Activated T-cell treated with anti-CD3 and anti-CD28 coated beads for 24 hours (primary cell): Measurements from ENCODE around the gene RAD51.

Experiments
- DNase-seq: peaks from one replicate; pipeline ENCODE4 v3.0.0-alpha.2; 2020; ENCODE audit warnings: low read depth

The RAD51 gene

GRCh38 chr15:40722934-40723333, 28.0 kb downstream of the RAD51 start:
- DNase-seq, result no peak

- no peak for DNase-seq
These were observed 28.9 kb downstream of the RAD51 start for GRCh38 chr15:40723919-40724318.

- DNase-seq, result no peak
These were observed 36.1 kb downstream of the RAD51 start for GRCh38 chr15:40731034-40731433.

GRCh38 chr15:40736575-40736974, 41.6 kb downstream of the RAD51 start:
- DNase-seq, result no peak

DNA sequence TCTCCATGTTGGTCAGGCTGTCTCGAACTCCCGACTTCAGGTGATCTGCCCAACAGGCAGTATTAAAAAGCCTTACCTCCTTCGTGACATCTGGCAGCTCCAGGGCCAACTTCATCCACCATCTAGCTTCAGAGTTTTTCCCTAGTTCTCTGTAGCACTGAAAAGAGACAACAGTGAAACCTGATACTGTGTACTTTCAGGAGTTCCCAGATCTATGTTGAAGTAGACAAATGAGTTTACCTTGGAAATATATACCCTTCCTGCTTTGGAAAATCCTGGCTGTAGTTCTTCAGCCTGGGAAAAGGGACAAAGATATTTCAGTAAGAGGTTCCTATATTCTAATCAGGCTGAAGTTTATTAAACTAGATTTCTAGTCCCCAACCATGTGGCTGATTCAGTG, 42.1 kb downstream of the RAD51 start:
- no peak for DNase-seq

DNA sequence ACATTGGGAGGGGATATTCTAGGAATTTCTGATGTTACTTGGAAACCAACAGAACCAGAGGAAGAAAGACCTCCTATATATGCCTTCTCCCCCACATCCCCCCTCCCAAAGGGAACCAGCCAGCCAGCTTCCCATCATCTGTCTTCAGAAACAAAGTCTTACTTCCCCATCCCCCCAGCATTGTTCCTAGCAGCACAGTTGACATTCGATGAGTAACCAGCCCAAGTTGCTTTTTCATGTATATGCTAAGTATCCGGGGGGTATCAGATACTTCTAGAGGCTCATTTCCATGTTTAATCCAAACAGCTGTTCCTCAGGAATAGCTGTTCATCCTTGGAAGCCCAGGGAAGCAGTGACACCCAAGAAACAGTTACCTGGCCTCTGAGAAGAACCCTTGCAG, 44.1 kb downstream of the RAD51 start:
- no peak for DNase-seq

- DNase-seq, result no peak
These were observed 44.9 kb downstream of the RAD51 start for GRCh38 chr15:40739854-40740253.

GRCh38 chr15:40743485-40743901, 48.5 kb downstream of the RAD51 start:
- DNase-seq, result no peak

DNA sequence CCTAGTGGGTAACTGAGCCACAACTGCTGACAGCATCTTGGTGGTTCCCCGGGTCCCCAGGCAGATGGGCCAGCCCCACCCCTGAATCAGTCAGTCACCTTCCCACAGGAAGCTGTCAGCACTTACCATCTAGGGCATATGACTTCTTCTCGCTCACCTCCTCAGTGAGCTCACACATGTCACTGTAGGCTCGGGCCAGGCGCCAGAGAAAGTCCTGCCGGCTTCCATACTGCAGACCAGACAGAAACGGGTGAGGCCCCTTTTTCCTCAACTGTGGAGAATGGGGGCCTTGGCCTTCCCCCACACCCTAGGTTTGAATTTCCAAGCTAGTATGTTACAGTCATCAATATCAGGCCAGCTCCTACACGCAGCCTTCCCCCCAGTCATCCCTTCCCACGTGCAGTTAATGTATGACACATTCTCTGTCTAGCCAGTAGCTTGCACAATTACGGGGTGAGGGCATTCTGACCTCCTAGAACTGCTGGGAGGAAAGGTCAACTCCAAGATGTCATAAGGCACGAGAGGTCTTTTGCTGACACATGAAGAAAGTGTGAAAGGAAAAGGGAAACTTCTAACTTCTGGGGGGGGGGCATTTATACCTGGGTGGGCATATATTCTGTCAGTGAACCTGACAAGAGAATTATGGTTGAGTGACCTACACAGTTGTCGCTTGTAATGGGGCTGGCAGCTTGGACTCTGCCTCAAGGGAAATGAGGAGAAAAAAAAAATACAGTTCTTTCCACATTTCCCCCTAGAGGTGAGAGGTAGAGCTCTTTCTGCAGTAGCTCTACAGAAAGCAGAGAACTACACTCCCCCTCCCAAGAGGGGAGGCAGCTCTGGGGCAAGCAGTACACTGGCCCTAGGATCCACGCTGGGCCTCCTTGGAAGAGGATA, 49.2 kb downstream of the RAD51 start:
- peak; percentile 51 for DNase-seq

- no peak for DNase-seq
These were observed 49.8 kb downstream of the RAD51 start for GRCh38 chr15:40744815-40745152.

GRCh38 chr15:40746916-40747418, 52.0 kb downstream of the RAD51 start:
- DNase-seq, result no peak

DNA sequence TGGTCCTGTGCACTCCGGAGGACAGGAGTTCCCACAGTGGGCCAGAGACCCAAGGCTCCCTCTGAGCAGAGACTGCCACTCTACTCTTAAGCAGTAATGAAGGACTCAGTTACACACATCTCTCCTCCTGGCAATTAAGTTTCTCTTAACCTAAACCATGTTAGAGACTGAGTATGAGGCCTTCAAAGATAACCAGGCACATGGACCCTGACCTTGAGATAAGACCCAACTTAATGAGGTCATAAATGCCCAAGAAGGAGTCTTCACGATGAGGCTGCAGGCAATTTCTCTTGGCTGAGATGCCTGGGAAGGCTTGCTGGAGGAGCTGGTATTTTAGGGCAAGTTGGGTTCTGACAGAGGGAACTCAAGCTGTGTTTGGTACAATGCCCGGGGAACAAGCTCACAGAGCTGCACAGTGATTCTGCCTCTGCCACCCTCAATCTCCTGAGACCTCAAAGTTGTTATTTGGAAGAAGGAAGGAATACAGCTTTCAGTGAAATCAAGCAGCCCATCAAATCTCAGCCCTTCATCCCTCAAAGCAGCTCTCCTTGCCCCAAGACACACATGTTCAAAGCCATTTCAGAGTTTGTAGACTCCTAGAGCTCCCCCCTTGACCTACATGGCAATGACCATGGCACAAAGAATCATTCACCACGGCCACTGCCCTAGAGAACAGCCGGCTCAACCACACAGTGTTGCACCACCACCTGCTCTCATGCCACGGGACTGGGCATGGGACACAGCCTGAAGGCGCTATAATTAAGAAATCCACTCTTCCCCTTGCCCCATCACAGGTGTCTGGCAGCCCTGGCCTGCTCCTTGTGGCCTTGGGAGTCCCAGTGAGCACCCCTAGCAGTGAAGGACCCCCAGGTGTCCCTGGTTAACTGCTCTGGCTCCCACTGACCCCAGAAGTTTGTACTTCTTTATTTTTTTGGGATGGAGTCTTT, 53.0 kb downstream of the RAD51 start:
- DNase-seq, result no peak

- no peak for DNase-seq
These were observed 54.2 kb downstream of the RAD51 start for GRCh38 chr15:40749151-40749630.

- DNase-seq, result no peak
These were observed 55.9 kb downstream of the RAD51 start for GRCh38 chr15:40750885-40751284.

DNA sequence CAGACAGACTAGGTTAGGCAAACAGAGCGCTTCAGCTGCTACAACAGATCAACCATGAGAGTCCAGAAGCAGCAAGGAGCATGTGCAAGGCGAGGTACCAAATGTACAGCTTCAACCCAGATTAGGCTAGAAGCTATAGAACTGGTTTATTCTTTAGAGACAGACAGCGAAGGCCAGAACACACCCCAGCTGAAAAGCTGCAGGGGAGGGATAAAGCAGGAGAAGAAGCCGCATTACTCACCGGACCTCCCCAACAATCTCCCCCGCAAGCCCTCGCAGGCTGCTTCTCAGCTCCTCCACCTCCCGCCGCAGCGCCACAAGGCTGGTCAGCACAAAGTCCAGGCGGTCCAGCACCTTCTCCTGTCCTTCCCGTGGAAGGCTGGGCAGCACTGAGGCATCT, 56.8 kb downstream of the RAD51 start:
- DNase-seq, result no peak

DNA sequence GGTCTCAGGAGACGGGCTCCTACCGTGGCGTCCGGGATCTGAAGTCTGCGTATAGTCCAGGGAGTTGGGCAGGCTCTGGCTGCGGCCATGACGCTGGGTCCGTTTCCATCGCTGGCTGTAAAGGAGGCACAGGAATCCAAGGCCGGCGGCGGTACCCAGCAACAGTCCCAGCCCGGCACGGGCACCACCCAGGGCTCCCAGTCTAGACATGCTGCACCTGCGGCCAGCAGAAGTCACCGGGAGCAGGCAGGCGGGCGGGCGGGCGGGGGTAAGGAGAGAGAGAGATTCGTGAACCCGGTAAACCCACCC, 59.6 kb downstream of the RAD51 start:
- no peak for DNase-seq

- DNase-seq, result peak; percentile 91
These were observed 60.2 kb downstream of the RAD51 start, which contains the start of gene RMDN3 for GRCh38 chr15:40754883-40755811. RMDN3 (minus strand) TSS chr15:40755254; CDS start chr15:40754783, 471 bp downstream.

GRCh38 chr15:40755812-40756208, 60.8 kb downstream of the RAD51 start:
- DNase-seq, result no peak

DNA sequence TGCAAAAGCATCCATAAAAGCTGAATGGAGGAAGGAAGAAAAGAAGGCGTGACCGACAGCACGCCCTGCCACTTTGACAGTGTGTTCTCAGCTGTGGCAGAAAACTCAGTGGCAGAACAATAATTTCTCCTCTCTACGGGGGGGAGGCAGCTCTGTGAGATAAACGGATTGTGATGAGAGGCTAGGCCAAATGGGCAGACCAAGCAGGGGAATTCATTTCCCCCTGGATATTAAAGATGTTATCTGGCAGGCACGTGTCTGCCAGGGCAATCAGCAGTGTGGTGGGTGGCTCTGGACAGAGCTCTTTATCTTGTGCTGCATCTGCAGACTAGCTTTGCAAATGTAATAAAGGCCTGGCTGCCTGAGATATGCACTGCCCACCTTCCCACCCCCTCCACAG, 62.0 kb downstream of the RAD51 start:
- DNase-seq, result no peak

DNA sequence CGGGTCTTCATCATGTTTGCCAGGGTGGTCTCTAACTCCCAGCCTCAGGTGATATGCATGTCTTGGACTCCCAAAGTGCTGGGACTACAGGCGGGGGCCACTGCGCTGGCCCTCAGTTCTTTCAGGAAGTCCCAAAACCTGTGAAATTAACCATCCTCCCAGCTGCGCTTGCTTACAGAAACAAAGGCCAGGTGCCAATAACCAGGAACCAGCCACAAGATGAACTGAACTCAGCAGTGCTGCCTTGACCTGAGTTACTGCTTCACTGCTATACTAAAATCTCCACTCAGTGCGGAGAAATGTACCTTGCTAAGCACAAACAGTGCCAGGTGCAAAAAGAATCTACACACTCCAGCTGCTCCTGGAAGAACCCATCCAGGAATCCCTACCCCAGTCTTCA, 65.0 kb downstream of the RAD51 start:
- no peak for DNase-seq

GRCh38 chr15:40762919-40763800, 68.2 kb downstream of the RAD51 start:
- DNase-seq, result peak; percentile 20
